GM18907 (cell line): Measurements from ENCODE around the gene WWOX.

Experiments
- ATAC-seq: cut with Tn5 transposase; IDR thresholded peaks from one replicate; pipeline ENCODE4 v1.9.1; 2021; ENCODE audit warnings: mild to moderate bottlenecking, moderate library complexity; ENCODE audit not compliant: unreplicated experiment

WWOX gene

DNA sequence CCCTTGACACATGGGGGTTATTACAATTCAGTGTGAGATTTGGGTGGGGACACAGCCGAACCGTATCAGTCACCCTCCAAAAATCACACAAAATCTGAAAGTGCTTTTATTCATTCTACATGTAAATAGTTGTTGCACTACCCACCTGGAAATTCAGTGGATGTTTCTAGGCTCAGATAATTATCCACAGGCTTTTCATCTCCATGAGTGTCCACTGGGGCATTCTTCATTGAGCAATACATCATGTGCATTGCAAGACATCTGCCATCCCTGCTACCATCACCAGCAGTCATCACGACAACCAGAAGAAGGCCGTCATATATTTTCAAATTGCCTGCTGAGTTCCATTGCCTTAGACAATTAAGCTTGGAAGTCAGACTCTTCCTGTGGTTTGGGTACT, 330.8 kb downstream of the WWOX start:
- no peak for ATAC-seq

DNA sequence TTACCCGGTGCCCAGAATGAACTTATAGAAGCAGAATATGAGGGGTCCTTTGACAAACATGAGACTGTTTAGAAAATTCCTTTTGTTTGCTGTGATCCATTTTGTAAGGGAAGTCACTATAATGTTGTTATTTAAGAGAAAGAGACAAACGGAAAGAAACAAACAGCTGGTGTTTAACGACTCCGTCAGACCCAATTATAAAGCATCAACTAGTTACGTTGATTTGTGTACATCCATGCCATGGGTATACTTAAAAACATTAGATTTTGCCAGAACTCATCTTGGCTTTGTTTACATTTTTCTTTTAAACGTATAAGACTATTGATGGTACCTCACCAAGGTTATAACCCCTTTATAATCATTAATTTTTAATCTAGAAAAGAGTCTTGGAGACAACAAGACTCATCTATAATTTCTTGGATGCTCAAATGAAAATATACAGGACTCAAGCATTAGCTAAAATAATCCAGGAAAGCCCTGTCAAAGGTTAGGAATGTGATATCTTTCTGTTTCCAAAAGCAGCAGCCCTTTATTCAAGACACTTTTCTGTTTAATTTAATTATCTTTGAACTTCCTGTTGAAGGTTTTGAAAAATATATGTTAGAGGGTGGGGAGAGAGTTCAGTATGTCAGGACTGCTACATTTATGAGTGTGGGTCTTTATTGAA, 331.7 kb downstream of the WWOX start:
- ATAC-seq, result no peak

DNA sequence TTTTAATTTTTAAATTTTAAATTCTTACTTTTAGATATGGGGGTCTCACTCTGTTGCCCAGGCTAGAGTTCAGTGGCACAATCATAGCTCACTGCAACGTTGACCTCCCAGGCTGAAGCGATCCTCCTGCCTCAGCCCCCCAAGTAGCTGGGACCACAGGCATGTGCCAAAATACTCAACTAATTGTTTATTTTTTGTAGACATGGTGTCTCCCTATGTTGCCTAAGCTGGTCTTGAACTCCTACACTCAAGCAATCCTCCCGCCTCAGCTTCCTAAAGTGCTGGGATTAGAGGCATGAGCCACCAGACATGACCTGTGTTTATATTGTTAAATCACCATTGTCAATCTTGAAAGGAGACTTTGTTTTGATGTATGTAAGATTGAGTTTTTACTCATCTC, 332.2 kb downstream of the WWOX start:
- ATAC-seq, result no peak

DNA sequence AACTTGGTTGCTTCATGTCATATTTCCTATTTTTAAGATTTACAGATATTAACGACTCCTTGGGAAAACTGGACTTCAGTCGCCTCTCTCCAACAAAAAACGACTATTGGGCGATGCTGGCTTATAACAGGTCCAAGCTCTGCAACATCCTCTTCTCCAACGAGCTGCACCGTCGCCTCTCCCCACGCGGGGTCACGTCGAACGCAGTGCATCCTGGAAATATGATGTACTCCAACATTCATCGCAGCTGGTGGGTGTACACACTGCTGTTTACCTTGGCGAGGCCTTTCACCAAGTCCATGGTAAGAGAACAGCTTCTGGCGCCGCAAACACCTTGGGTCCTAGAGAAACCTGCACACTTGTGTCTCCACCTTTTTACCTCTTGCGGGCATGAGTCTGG, 333.0 kb downstream of the WWOX start:
- ATAC-seq, result no peak

DNA sequence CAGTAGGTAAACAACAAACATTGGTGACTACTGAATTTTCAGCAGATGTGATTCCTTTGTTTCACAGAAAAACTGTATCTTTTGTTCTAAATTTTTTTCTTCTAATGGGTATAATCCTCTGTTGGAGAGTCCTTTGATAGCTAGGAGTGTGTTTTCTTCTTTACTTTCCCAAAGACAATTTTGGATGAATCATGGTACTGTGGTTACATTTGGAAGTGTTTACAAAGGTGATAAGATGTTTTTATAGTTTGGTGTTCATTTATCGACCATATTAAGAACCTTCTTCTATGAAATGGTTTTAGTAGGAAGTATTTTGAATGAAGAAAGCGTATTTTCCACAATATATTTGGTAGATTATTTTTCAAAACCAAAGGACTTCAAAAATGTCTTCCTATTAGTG, 333.7 kb downstream of the WWOX start:
- no peak for ATAC-seq

DNA sequence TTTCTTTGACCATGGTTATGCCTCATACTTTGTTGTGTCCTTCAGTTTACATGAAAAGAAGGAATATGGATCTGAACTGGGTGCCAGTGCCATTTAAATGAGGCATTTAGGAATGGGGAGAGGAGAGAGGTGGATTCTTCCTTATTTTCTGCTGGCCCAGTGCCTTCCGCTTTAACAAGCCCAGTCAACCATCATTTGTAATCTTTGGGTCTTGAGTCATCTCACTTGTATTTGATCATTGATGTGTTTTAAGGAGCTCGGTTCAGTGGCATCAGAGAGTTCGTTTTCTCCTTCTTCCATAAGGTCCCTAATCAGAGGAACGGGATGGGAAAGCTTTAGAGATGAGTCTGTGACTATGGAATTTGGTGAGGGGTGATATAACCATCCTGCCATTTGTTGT, 334.9 kb downstream of the WWOX start:
- ATAC-seq, result no peak

DNA sequence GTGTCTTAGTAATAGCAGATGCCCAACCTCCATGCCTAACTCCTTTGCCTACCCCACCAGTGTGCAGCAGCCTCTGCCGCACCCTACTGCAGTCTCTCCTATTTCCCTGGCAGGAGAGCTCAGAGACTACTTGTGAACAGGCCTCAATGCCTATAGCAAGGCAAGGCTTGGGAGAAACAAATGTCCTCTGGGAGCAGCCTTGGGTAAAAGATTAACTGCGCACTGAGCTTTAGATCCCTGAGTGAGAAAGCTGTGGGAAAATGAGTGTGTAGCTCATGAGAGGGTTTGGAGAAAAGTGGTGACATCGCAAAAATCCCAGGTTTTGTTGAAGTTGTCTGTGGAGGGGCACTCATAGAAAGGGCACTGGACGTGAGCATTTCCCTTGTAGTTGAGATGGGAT, 335.8 kb downstream of the WWOX start:
- ATAC-seq, result no peak

DNA sequence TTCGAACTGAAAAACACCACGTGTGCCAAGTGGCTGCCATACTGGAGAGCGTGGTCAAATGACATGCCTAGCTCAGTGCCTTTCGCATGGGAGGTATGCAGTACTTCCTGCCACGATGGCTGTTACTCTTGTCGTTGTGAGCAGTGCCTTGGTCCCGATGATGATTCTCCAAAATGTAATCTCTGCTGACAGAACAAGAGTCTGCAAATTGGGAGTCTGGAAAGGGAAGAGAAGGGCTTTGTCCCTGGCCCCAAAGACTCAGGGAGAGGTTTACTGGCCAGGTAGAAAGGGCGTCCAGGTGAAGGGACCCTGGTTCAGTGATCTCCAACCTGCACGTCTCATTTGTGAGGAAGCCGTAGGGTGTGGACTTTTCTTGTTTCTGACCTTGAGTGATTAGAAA, 336.6 kb downstream of the WWOX start:
- no peak for ATAC-seq

DNA sequence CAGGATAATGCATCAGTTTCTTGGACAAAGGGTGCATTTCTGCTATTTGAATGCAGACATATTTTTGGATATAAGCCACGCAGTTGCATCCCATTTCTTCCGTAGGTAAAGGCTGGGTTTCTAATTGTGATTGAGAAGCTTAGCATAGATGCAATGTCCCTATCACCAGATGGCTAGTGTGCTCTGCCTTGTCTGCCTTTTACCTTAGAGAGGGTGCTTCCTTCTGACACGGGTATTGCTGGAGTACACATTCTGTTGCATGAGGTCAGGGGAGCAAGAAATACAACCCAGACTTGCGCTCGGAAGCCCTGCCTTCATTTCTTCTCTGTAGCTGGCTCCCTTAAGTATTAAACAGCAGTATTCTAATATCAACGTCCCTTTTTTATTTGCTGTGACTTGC, 337.4 kb downstream of the WWOX start:
- ATAC-seq, result no peak

DNA sequence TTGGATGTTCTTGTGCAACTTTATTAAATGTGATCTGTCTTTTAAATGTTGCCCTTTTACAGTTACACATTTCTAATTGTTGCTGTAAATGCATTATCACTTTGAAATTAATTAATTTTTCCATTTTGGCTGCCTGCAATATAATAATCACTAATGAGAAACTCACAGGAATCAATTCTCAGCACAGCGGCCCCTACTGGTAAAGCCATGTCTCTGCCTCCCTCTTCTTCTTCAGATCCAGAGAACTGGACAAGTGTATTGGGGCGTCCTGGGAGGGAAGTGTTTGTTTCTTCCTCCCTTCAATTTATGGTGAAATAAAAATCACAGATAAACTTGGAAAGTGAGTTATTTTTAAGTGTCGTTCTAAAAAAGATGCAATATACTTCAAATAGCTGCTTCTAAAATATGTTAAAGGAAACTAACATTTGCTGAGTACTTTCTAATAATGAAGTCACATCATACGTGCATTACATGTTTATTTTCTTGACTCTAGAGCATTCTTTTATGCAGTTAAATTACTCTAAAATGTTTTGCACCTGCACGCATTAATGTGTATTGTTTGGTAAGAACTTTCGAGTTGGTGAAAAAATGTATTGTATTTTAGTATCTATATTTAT, 338.0 kb downstream of the WWOX start:
- peak; percentile 50 for ATAC-seq

DNA sequence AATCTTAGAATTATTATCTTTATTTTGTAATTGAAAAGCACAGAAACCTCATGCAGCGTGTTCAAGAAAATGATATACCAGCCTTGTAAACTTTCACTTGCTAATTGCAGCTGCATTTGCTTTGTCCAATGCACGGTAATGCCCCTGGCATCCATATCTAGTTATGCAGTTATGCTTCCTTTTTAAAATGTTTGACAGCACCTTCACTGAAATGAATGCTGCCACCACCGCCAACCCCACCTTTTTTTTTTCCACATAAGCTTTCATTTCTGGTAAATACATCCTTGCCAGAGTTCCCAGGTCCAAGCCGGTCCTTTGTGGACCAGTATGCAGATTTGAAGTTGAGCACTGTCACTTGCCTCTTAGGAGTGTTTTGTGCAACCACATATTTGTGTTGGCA, 338.8 kb downstream of the WWOX start:
- ATAC-seq, result no peak

DNA sequence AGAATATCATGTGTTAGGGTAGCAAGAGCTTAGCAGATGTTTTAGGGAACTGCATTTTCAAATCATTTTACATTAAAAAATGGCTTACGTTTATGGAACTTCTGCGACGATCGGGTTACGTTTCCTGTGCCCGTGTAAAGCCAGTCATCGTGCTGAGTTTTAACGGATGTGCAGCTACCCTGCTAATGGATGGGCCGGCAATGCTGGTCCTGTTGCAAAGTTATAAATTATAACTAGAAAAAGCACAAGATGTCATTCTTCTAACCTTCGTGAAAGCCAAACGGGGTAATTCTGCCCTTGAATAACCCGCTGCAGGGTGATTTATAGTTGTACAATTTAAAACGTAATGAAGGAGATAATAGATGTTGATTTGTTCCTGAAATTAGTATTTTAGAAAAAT, 339.2 kb downstream of the WWOX start:
- ATAC-seq, result no peak

DNA sequence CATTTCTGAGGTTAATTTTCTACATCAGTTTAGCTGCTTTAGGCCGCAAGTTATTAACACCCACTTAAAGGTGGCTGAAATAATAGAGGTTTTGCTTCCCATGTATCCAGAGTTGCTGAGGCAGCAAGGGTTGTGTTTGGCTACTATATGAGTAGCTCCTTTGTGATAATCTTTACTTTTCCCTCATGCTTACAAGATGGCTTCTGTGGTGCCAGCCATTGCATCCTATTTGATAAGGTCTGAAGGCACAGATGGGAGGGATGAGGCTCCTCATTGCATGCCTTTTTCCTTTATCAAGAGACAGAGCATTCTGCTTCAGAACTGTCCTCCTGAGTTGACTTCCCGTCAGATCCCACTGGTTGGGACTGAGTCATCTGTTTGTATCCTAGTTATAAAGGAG, 340.2 kb downstream of the WWOX start:
- no peak for ATAC-seq

DNA sequence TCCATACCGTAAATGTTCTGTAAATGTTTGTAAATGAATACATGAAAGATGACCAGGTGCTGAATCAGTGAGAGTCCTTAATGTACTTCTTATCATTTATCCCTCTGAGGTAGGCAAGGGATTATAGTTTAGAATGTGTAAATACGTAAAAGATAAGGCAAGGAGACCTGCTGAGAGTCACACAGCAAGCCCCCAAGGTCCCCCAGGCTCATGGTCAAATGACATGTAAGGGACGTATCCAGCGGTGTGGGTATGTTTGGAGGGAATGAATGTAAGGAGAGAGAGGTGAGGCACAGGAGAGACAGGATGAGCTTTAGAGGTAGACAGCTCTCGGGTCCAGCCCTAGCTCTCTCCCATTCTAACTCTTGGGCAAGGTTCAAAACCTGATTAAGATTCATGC, 341.8 kb downstream of the WWOX start:
- no peak for ATAC-seq

DNA sequence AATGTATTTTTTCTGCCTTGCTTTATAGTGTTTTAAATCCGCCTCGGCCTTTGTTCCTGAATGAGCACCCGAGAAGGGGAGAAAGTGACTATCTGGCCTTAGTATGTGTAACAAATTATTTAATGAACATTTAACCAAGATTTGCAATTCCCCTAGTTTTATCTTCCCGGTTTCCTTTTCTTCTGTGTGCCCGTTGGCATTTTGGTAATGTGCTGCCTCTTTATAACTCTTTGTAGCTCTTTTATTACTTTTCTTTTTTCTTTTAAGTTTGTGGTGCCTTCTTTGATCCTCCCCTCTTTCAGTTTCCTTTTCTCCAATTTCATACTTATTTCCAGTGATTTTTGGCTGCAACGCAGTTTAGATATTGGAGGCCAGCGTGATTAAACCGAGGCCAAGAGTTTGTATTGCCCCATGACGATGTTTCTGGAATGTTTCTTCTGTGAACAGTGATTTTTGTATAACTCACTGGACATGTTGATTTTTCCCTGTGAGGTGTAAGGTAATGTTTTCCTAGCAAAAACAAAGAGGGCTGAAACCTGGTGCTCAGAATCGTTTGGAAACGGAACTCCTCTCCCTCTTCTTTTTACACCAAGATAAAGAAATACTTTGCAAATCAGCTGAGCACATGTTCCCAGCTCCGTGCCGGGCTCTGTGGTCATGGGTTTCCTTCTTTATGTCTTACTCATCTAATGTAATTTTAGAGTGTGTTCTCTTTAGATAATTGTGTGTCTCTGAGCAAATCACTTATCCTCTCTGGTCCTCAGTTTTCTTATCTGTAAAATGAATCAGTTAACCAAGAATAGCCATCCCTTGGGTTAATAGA, 344.3 kb downstream of the WWOX start:
- no peak for ATAC-seq

DNA sequence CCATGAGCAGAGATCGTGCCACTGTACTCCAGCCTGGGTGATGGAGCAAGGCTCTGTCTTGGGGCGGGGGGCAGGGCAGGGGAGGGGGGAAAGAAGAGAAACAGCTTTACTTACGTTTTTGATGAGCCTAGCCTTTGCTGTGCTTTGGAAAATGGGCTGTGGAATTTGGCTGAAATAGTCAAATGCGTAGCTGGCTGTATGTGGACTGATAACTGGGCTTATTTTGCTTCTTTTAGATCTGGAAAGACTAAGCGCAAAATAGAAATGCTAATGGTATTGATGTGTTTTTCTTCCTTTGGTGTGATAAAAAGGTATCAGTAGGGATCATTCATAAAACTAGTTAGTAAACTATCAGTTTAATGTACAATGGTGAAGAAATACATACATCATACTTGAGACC, 346.4 kb downstream of the WWOX start:
- ATAC-seq, result no peak

DNA sequence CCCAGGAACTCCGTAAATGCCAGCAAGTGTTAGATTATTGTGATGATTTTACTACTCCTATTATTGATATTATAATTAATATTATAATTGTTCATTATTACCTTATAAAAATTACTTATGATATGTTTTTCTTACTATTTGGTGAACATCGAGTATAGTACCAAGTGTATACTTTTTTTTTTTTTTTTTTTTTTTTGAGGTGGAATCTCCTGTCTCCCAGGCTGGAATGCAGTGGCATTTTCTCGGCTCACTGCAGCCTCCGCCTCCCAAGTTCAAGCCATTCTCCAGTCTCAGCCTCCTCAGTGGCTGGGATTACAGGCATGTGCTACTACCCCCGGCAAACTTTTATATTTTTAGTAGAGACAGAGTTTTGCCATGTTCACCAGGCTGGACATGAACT, 347.0 kb downstream of the WWOX start:
- ATAC-seq, result no peak

DNA sequence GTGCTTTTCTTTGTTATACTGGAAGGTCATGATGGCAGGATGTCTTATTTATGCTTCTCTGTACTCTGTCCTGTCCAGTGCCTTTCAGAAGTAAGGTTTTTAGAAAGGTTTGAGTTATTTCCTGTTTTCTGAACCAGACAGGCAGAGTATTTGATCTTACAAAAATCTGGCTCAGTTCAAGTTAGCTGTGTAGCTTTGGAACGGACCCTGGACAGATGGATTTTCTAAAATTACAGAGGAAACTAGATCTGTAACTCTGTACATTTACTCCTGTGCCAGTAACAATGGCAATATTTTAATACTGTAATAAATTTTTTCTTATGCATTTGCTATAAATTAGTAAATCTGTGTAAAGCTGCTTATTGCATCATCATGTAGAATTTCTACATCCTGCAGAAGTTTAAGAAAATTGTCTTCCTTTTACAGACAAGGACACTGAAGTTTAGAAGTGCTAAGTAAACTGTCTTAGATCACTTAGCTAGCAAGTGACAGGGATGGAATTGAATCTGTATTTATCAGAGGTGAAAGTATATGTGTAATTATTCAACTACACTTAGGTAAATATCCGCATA, 347.6 kb downstream of the WWOX start:
- ATAC-seq, result no peak

DNA sequence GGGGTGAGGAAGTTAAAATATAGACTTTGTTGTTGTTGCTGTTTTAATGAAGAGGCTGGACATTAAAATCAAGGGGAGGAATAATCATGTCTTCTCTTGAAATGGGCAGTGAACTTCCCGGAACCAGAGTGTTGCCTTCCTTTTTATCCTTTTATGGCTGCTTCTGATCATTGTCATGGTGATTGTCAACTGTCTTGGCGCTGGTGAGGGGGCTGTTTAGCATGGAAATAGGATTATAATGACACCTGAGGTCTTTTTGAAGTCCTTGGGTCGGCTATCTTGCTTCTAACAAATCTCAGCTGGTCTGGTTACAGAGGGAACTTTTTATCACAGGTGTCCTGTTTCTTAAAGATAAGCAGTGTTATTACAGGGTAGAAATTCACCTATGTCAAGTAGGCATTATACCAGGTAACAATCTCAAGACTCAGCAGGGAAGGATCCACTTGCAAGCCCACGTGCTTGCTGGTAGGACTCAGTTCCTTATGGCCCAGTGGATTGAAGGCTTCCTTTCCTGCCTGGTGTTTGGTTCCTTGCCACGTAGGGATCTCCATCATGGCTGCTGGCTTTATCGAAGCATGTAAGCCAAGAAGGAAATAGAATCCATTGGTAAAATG, 349.3 kb downstream of the WWOX start:
- ATAC-seq, result no peak

DNA sequence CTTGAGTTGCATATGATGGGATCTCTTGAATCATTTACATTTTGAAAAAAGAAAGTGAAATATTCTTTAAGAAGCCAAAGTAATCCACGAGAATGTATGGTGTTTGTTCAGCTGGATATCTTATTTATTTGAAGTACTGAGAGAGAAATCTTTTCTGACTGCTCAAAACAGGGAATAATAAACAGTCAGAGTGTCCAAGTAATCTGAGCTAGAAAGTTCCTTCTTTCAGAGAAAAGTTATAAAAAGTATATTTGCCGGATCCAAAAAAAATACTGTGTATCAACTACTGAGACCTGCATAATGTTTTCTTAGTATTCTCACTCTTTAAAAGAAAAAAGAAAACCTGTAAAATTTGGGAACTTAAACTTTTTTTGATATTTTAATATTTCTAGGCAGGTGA, 350.8 kb downstream of the WWOX start:
- no peak for ATAC-seq

DNA sequence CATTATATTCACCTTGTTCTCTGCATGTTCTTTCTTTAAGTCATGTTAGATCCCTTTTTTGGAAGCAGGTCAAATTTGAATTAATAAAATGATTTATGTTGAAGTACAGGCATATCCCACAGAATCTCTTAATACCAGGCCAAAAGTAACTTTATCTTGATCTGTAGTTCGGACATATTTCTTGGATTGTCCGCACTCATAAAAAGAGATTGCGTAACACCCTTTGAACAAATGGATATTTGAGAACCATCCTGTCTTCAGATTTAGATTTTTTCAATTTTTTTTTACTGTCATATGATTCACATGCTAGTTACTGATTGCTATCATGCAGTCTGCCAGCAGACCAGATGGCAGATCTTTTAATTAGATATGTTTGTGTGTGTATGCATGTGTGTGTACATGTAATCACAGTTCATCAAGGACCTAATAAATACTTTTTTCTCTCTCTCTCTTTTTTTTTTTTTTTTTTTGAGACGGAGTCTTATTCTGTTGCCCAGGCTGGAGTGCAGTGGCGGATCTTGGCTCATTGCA, 352.6 kb downstream of the WWOX start:
- ATAC-seq, result no peak
